CD4-positive, alpha-beta T cell treated with Interleukin-17A for 4 hours (primary cell): ENCODE results near the gene PRPF39.
A peak's percentile ranks its signal among the peaks of the same experiment; 100 is the strongest.
"Not testable (repeated sequence)": the region's sequence is repeated elsewhere in the genome, so short reads cannot be mapped to it uniquely, and the experiment has no call there.

Source experiments
- DNase-seq: peaks from one replicate; pipeline ENCODE4 v3.0.0-alpha.2; 2020; ENCODE audit warnings: mixed read lengths

The PRPF39 gene, protein sequence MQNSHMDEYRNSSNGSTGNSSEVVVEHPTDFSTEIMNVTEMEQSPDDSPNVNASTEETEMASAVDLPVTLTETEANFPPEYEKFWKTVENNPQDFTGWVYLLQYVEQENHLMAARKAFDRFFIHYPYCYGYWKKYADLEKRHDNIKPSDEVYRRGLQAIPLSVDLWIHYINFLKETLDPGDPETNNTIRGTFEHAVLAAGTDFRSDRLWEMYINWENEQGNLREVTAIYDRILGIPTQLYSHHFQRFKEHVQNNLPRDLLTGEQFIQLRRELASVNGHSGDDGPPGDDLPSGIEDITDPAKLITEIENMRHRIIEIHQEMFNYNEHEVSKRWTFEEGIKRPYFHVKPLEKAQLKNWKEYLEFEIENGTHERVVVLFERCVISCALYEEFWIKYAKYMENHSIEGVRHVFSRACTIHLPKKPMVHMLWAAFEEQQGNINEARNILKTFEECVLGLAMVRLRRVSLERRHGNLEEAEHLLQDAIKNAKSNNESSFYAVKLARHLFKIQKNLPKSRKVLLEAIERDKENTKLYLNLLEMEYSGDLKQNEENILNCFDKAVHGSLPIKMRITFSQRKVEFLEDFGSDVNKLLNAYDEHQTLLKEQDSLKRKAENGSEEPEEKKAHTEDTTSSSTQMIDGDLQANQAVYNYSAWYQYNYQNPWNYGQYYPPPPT

GRCh38 chr14:45083976-45084722 lies at the start of gene PRPF39:
Gene PRPF39, plus strand, starts transcription at chr14:45084116. Its CDS starts 11,124 bp downstream, at chr14:45095240.
- peak; percentile 95 for DNase-seq

DNA sequence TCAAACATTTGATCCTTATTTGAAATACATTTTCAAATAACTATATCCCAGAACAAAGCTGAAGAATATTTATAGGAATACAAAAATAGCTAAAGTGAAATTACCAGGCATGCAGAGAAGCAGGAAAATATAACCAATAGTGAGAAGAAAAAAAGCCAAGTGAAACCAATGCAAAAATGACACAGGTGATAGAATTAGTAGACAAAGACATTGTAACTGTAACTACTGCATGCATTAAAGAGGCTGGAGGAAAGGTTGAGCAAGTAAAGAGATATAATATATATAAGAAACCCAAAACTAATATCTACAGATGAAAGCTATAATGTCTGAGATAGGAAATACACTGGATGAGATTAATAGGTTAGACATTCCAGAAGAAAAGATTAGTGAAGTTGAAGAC lies 49.2 kb upstream of the PRPF39 start:
- no peak for DNase-seq

DNA sequence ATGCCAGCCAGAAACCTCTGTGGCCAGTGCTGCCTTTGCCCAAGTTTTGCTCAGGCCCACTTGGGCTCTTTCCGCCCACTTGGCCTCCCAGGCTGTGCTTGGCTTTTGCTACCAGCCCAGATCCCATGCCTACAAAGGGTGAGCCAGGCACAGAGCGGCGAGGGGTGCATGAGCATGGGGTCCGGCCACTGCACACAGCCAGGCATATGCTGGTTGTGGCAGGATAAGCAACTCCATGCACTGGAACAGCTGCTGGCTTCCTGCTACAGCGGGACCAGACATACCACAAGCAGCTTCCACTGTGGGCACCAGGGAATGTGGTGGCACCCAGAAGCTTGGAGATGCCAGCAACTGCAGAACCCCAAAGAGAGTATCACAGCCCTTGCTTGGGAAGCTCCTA lies 45.7 kb upstream of the PRPF39 start:
- DNase-seq: no peak

DNA sequence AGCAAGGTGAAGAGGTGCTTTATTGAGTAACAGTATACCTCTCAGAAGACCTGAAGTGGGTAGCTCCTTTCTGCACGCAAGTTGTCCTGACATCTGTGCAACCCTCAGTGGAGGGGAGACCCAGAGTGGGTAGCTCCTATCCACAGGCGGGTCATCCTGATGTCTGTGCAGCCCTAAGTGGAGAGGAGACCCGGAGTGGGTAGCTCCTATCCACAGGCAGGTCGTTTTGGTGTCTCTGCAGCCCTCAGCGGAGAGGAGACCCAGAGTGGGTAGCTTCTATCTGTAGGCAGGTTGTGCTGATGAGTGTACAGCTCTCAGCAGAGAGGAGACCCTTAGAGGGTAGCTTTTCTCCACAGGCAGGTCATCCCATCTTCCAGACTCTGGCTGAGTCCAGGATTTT lies 45.1 kb upstream of the PRPF39 start:
- DNase-seq: no peak

DNA sequence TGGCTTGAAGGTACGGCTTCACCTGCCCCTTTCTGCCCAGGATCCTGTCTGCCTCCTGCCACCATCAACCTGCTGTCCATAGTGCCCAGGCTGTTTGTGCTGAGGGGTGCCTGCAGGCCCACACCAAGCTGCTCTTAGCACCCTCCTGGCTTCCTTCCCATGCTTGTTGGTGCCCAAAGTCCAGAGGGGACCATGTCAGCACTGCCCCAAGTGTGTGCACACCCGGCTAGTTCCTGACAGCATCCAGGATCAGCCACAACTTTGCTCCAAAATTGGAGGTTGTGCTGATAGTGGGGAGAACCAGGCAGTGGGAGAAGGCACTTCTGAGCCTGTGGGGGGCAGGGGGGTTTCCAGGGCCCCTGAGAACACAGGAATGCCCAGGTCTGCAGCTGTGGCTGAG lies 44.5 kb upstream of the PRPF39 start:
- DNase-seq: no peak

GRCh38 chr14:45041641-45042040 lies 42.3 kb upstream of the PRPF39 start:
- DNase-seq: no peak

DNA sequence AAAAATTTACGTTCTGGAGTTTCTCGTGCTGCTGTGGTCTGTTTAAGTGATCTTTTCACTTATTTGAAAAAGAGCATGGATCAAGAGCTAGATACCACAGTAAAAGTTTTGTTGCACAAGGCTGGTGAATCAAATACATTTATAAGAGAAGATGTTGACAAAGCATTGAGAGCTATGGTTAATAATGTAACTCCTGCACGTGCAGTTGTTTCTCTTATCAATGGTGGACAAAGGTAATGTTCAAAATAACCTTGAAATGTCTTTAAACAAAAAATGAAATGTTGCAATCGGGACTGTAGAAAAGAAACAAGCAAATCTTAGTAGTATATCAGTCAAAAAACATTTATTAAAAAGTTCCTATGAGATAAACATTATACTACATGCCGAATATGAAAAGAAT lies 39.3 kb upstream of the PRPF39 start:
- no peak for DNase-seq

DNA sequence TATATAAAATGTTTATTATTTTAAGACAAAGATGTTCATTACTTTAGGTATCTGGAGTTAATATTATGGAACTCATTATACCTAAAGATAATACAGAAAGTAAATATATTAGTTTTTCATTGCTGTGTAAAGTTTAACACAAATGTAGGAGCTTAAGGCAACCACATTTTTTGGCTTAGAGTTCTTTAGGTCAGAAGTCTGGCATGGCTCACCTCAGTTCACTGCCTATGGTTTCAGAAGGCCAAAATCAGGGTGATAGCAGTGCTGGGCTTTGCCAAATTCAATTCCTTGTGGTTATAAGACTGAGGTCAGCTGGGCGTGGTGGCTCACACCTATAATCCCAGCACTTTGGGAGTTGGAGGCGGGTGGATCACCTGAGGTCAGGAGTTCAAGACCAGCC lies 35.5 kb upstream of the PRPF39 start:
- DNase-seq: no peak

DNA sequence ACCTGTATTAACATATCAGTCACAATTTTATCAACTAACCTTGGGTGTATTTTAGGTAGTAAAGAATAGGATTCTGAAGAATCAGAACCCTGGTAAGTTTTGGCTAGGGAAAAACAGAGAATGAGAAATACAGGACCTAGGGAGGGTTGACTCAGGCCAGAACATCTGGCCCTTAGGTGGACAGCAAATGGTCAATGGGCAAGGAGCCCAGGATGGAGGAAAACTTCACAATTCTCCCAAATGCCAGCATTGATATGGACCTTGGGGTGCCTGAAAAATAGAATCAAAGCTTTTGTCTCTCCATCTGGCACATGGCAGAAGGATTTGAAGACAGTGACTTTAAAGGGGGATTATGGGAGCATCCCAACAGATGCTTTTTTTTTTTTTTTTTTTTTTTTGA lies 32.7 kb upstream of the PRPF39 start:
- no peak for DNase-seq

GRCh38 chr14:45051896-45052295 lies 32.0 kb upstream of the PRPF39 start:
- DNase-seq: no peak

- DNase-seq: no peak
Observed at GRCh38 chr14:45057349-45057748, 26.6 kb upstream of the PRPF39 start.

DNA sequence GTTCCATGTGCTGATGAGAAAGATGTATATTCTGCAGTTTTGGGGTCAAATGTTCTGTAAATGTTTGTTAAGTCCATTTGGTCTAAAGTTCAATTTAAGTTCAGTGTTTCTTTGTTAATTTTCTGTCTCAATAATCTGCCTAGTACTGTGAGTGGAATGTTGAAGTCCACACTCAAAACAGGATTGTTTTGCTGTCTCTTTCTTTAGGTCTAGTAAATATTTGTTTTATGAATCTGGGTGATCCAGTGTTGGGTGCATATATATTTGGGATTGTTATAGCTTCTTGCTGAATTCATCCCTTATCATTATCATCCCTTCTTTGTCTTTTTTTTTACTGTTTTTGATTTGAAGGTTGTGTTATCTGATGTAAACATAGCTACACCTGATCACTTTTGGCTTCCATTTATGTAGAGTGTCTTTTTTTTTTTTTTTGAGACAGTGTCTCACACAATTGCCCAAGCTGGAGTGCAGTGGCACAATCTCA lies 26.0 kb upstream of the PRPF39 start:
- DNase-seq: no peak

GRCh38 chr14:45060551-45060950 lies 23.4 kb upstream of the PRPF39 start:
- no peak for DNase-seq

- DNase-seq: no peak
Observed at GRCh38 chr14:45065540-45065939, 18.4 kb upstream of the PRPF39 start.

- no peak for DNase-seq
Observed at GRCh38 chr14:45065956-45066355, 18.0 kb upstream of the PRPF39 start.

- no peak for DNase-seq
Observed at GRCh38 chr14:45066667-45067066, 17.2 kb upstream of the PRPF39 start.

- no peak for DNase-seq
Observed at GRCh38 chr14:45068396-45068795, 15.5 kb upstream of the PRPF39 start.

DNA sequence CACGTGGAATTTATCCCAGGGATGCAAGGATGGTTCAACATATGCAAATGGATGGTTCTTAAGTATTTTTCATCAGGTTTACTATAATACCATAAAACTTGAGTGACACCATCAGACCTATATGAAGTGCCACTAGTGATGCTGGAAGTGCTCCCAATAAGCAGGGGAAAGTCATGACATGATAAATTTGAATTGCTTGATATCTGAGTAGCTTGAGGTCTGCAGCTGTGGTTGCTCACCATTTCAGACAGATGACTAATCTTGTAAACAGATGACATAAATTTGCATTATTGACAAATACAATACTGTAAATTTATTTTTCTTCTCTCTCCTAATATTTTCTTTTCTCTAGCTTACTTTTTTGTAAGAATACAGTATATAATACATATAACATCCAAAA lies 13.7 kb upstream of the PRPF39 start:
- no peak for DNase-seq

GRCh38 chr14:45072126-45072525 lies 11.8 kb upstream of the PRPF39 start:
- no peak for DNase-seq

GRCh38 chr14:45073231-45073879 lies 10.6 kb upstream of the PRPF39 start:
- DNase-seq: no peak

GRCh38 chr14:45078323-45078722 lies 5.6 kb upstream of the PRPF39 start:
- no peak for DNase-seq

DNA sequence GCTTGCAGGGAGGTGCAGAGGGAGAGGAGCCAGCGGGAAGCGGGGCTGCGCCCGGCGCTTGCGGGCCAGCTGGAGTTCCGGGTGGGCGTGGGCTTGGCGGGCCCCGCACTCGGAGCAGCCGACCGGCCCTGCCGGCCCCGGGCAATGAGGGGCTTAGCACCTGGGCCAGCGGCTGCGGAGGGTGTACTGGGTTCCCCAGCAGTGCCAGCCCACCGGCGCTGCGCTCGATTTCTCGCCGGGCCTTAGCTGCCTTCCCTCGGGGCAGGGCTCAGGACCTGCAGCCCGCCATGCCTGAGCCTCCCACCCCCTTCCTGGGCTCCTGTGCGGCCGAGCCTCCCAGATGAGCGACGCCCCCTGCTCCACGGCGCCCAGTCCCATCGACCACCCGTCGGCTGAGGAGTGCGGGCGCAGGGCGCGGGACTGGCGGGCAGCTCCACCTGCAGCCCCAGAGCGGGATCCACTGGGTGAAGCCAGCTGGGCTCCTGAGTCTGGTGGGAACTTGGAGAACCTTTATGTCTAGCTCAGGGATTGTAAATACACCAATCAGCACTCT lies 3.4 kb upstream of the PRPF39 start:
- DNase-seq: not testable (repeated sequence)

GRCh38 chr14:45081096-45081495 lies 2.8 kb upstream of the PRPF39 start:
- DNase-seq: not testable (repeated sequence)
